Measurements from ENCODE around the gene AP3D1.

AP3D1 gene

GRCh38 chr19:2122982-2123381 is 28.4 kb downstream of the AP3D1 start:
- DNase-seq (ENCODE audit: low spot score): no peak
- TF ChIP-seq, protein P1, sequence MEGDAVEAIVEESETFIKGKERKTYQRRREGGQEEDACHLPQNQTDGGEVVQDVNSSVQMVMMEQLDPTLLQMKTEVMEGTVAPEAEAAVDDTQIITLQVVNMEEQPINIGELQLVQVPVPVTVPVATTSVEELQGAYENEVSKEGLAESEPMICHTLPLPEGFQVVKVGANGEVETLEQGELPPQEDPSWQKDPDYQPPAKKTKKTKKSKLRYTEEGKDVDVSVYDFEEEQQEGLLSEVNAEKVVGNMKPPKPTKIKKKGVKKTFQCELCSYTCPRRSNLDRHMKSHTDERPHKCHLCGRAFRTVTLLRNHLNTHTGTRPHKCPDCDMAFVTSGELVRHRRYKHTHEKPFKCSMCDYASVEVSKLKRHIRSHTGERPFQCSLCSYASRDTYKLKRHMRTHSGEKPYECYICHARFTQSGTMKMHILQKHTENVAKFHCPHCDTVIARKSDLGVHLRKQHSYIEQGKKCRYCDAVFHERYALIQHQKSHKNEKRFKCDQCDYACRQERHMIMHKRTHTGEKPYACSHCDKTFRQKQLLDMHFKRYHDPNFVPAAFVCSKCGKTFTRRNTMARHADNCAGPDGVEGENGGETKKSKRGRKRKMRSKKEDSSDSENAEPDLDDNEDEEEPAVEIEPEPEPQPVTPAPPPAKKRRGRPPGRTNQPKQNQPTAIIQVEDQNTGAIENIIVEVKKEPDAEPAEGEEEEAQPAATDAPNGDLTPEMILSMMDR (IDR thresholded peaks at IDR 0.05; ENCODE audit: extremely low read depth, missing control alignments): no peak

- TF ChIP-seq, protein P1 (IDR thresholded peaks at IDR 0.05; ENCODE audit: extremely low read depth, missing control alignments): no peak
- no peak for DNase-seq (ENCODE audit: low spot score)
Measured at GRCh38 chr19:2122251-2122650, 29.1 kb downstream of the AP3D1 start.

DNA sequence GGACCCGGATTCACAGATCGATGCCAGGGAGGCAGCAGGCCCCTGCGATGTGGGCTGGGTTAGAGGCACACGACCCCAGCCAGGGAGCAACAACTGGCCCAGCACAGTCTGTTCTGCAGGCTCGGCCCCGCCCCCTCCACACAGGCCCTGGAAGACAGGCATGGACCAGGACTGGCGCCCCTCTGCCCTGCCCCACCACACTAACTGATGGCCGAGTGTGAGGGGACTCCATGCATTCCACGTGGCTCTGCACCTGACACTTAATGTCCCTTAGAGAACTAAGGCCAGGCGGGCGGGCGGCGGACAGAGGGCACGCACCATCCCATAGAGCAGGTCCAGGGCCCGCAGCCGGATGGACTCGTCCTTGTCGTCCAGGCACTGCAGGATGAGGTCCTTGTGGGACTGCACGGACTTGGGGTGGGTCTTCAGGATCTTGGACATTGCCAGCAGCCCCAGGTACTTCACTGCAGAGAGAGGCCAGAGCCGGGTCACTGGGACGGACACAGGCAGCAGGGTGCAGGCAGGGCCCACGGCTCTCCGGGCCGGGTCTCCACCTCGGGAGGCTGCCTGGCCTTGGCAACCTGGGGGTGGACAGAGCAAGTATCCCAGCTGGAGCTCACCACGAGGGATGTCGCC is 29.8 kb downstream of the AP3D1 start:
- TF ChIP-seq, protein P1 (IDR thresholded peaks at IDR 0.05; ENCODE audit: extremely low read depth, missing control alignments): no peak
- DNase-seq (ENCODE audit: low spot score): no peak

DNA sequence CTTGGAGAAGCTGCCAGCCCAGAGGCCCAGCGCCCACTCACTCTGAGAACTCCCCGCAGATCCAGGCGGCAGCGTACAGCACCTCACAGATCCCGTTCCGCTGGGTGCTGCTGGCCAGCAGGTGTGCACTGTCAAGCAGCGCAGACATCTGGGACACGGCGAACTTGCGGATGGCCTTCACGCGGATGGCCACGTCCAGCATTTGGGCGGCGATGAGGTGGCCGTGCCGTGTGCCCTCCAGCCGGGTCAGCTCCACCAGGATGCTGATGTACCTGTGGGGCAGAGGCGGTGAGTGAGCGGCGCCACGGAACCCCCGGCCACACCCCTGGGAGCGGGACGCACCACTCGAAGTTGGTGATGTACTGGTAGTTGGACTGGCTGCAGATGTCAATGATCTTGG is 30.5 kb downstream of the AP3D1 start:
- TF ChIP-seq, protein P1 (IDR thresholded peaks at IDR 0.05; ENCODE audit: extremely low read depth, missing control alignments): no peak
- no peak for DNase-seq (ENCODE audit: low spot score)

DNA sequence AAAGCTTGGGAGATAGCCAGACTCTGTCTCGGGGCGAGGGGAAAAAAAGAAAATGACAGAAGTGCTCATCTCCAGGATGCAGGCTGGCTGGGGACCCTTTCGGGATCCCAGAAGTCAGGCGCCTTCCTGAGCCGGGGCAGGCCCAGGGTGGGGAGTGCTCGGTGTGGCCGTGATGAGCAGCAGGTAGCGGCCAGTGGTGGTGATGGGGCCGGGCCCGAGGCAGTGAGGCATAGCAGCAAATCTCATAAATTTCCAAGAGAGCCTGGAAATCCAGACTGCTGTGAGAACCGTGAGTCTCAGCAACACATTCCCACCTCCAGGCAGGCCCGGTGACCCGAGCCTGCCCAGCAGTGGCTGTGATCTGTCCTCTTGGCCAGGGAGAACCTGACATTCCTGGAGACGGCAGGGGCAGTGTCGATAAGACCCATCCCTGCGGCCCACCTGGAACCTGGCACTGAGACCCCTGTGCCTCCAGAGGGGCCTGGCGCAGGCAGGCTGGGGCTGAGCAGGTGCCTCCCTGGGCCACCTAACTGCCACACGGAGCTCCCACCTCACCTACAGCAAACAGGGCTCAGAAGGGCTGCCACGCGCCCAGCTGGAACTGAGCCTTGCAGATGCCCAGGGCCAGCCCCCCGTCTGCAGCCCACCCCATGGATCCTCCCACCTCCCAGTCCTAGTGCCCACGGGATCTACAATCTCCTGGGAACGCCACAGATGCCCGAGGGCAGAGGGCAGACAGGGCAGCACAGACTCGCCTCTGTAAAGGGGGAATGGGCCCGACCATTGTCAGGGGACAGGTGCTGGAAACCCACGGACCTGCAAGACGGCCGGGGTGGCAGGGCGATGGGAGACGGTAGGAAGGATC is 31.2 kb downstream of the AP3D1 start:
- TF ChIP-seq, protein P1 (IDR thresholded peaks at IDR 0.05; ENCODE audit: extremely low read depth, missing control alignments): no peak
- no peak for DNase-seq (ENCODE audit: low spot score)

GRCh38 chr19:2118438-2118837 is 32.9 kb downstream of the AP3D1 start:
- DNase-seq (ENCODE audit: low spot score): no peak
- TF ChIP-seq, protein P1 (IDR thresholded peaks at IDR 0.05; ENCODE audit: extremely low read depth, missing control alignments): no peak

- TF ChIP-seq, protein P1 (IDR thresholded peaks at IDR 0.05; ENCODE audit: extremely low read depth, missing control alignments): no peak
- DNase-seq (ENCODE audit: low spot score): no peak
Measured at GRCh38 chr19:2117215-2117960, 34.0 kb downstream of the AP3D1 start.
